ENCODE results near the gene STAC3.

- TF ChIP-seq CTCF (conservative IDR thresholded peaks at IDR 0.05 in 1 of 2, IDR thresholded peaks at IDR 0.05 in 1 of 2; ENCODE audit: low read depth in 1 of 2, low read length in 2 of 2) (no peak), EZH2 (IDR thresholded peaks at IDR 0.05; ENCODE audit: low read length, missing control alignments) (no peak)
Measured at GRCh38 chr12:57299514-57300016, 48.6 kb upstream of the STAC3 start.
